HS-27A (cell line): Measurements from ENCODE around the gene IGFBP6.
"Not testable (repeated sequence)": the region's sequence is repeated elsewhere in the genome, so short reads cannot be mapped to it uniquely, and the experiment has no call there.

ENCODE experiments used
- DNase-seq: peaks from one replicate; pipeline ENCODE4 v3.0.0-alpha.2; 2012; ENCODE audit warnings: low read depth, missing footprints

IGFBP6 gene

GRCh38 chr12:53096759-53097158, 708 bp upstream of the IGFBP6 start:
- DNase-seq, result no peak

GRCh38 chr12:53097207-53097563, 282 bp upstream of the IGFBP6 start:
- DNase-seq, result no peak

GRCh38 chr12:53098354-53098981, 1.0 kb downstream of the IGFBP6 start:
- DNase-seq, result peak; percentile 63

GRCh38 chr12:53099071-53099882, 1.8 kb downstream of the IGFBP6 start:
- peak; percentile 88 for DNase-seq

- DNase-seq, result no peak
These were observed 3.1 kb downstream of the IGFBP6 start for GRCh38 chr12:53100466-53101151.

GRCh38 chr12:53101266-53101665, 3.8 kb downstream of the IGFBP6 start:
- no peak for DNase-seq

- no peak for DNase-seq
These were observed 4.7 kb downstream of the IGFBP6 start for GRCh38 chr12:53101931-53102781.

GRCh38 chr12:53102883-53103807, 5.7 kb downstream of the IGFBP6 start, which contains the start of gene SOAT2:
TSS of gene SOAT2 (plus strand) at chr12:53103486. CDS start at chr12:53103578, 92 bp downstream.
- no peak for DNase-seq

- no peak for DNase-seq
These were observed 6.4 kb downstream of the IGFBP6 start for GRCh38 chr12:53103860-53104305.

- no peak for DNase-seq
These were observed 7.8 kb downstream of the IGFBP6 start for GRCh38 chr12:53105256-53105655.

- DNase-seq, result no peak
These were observed 8.4 kb downstream of the IGFBP6 start for GRCh38 chr12:53105712-53106439.

GRCh38 chr12:53107122-53107521, 9.7 kb downstream of the IGFBP6 start:
- no peak for DNase-seq

GRCh38 chr12:53112431-53112830, 15.0 kb downstream of the IGFBP6 start:
- DNase-seq, result not testable (repeated sequence)

GRCh38 chr12:53113136-53113705, 15.8 kb downstream of the IGFBP6 start:
- DNase-seq, result no peak

GRCh38 chr12:53113951-53114350, 16.5 kb downstream of the IGFBP6 start:
- no peak for DNase-seq

- no peak for DNase-seq
These were observed 17.8 kb downstream of the IGFBP6 start for GRCh38 chr12:53115112-53115890.

- no peak for DNase-seq
These were observed 18.6 kb downstream of the IGFBP6 start for GRCh38 chr12:53115891-53116648.

- no peak for DNase-seq
These were observed 21.4 kb downstream of the IGFBP6 start for GRCh38 chr12:53118751-53119300.
